ENCODE results near the gene POLR2L.

- no peak for TF ChIP-seq POLR2A (IDR thresholded peaks at IDR 0.05)
- TF ChIP-seq CTCF (IDR thresholded peaks at IDR 0.05): no peak
Measured at GRCh38 chr11:863910-864827, 21.8 kb upstream of the POLR2L start.
